ENCODE results near the gene RHOA.

The RHOA gene

DNA sequence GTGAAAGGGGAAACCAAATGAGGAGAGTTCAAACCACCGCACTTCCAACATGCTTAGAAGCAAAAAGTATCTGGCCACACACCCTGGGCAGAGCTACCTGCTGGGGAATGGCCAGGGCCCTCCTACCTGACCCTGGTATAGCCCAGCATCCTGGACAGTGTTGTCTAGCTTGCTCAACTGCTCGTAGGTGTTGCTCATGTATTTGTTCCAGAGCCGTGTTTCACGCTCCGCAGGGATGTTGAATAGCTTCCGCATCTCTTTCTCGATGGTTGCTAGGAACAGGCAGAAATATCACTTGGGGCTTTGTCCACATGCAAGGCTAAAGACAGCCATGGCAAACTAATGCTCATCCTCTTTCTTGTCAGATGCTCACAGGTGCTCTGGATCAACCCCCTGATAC lies 87.0 kb downstream of the RHOA start:
- DNase-seq (ENCODE audit: low spot score): no peak

GRCh38 chr3:49316696-49317457 lies 94.9 kb downstream of the RHOA start:
- DNase-seq (ENCODE audit: low spot score): no peak

GRCh38 chr3:49313896-49314688 lies 97.7 kb downstream of the RHOA start:
- DNase-seq (ENCODE audit: low spot score): no peak

DNA sequence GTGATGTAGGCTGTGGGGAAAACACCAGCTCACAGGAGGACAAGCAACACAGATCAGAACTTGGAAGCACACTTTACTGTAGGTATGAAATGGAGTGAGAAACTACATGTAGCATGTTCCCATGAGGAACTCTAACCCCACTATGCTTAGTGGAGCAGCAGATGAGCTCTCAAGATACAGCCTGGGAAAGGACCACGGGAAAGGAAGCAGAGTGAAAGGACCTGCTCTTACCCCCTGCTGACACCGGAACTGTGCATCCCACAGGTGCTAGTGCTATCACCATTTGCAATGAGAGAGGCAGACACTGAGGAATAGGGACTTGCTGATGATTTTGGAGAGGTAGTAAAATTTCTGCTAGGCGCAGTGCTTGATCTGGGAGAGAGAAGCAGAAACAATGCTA lies 100.5 kb downstream of the RHOA start:
- DNase-seq (ENCODE audit: low spot score): no peak

- no peak for DNase-seq (ENCODE audit: low spot score)
Observed at GRCh38 chr3:49310677-49311076, 101.1 kb downstream of the RHOA start.
